ENCODE results near the gene DYRK1B. TPM values are rescaled to one million over a fixed set of nuclear protein-coding genes. Genes with fewer than 3 reads are reported as not detected.

The DYRK1B gene
- total and polyA plus RNA-seq, 7 donors: 6.6 to 11.4 (median 8.6) TPM

GRCh38 chr19:39870171-39870971 is 36.4 kb upstream of the DYRK1B start:
- Histone ChIP-seq H3K4me1 (no peaks in the 10 kb centered on the region), H3K27me3 (no peaks in the 10 kb centered on the region), H3K36me3 (no peaks in the 10 kb centered on the region), H3K4me3 (no peak overlapping the region), H3K9me3 (no peaks in the 10 kb centered on the region), H3K27ac (no peak overlapping the region)
- TF ChIP-seq CTCF (IDR thresholded peaks at IDR 0.05): no peak
- no peak for TF ChIP-seq POLR2A (IDR thresholded peaks at IDR 0.05)
- TF ChIP-seq EP300 (IDR thresholded peaks at IDR 0.05): no peak
- no peak for TF ChIP-seq POLR2AphosphoS5 (IDR thresholded peaks at IDR 0.05)
- no peak for DNase-seq
- WGBS, 2 donors: 38 to 59% methylated on average over 16 of the region's 16 CpGs
- intact Hi-C loops (cut with DNase I): no loop called here

- H3K4me3 ChIP-seq: no peak overlapping the region
- H3K4me1 ChIP-seq: no peaks in the 10 kb centered on the region
- intact Hi-C loops (cut with DNase I): no loop called here
- no peak overlapping the region for H3K27ac ChIP-seq
- DNase-seq: no peak
- no peaks in the 10 kb centered on the region for H3K27me3 ChIP-seq
- H3K36me3 ChIP-seq: no peaks in the 10 kb centered on the region
- TF ChIP-seq CTCF (IDR thresholded peaks at IDR 0.05) (no peak), POLR2AphosphoS5 (IDR thresholded peaks at IDR 0.05) (no peak), POLR2A (IDR thresholded peaks at IDR 0.05) (no peak), EP300 (IDR thresholded peaks at IDR 0.05) (no peak)
- 96% methylated on average over 6 of the region's 6 CpGs for WGBS, 2 donors
- H3K9me3 ChIP-seq: no peaks in the 10 kb centered on the region
Observed at GRCh38 chr19:39867952-39868351, 34.0 kb upstream of the DYRK1B start.

- no peak overlapping the region for H3K4me3 ChIP-seq
- H3K27ac ChIP-seq: no peak overlapping the region
- TF ChIP-seq POLR2A (IDR thresholded peaks at IDR 0.05) (no peak), POLR2AphosphoS5 (IDR thresholded peaks at IDR 0.05) (no peak), EP300 (IDR thresholded peaks at IDR 0.05) (no peak), CTCF (IDR thresholded peaks at IDR 0.05) (no peak)
- no peaks in the 10 kb centered on the region for H3K36me3 ChIP-seq
- intact Hi-C loops (cut with DNase I): no loop called here
- H3K27me3 ChIP-seq: no peaks in the 10 kb centered on the region
- H3K4me1 ChIP-seq: no peaks in the 10 kb centered on the region
- no peaks in the 10 kb centered on the region for H3K9me3 ChIP-seq
- 91 to 93% methylated on average over 2 of the region's 2 CpGs for WGBS, 2 donors
- no peak for DNase-seq
Observed at GRCh38 chr19:39867133-39867532, 33.2 kb upstream of the DYRK1B start.

- no peaks in the 10 kb centered on the region for H3K27me3 ChIP-seq
- H3K9me3 ChIP-seq: no peaks in the 10 kb centered on the region
- intact Hi-C loops (cut with DNase I): no loop called here
- H3K4me3 ChIP-seq: no peak overlapping the region
- no peak overlapping the region for H3K27ac ChIP-seq
- DNase-seq: no peak
- WGBS, 2 donors: 84 to 90% methylated on average over 5 of the region's 5 CpGs
- no peak for TF ChIP-seq POLR2AphosphoS5 (IDR thresholded peaks at IDR 0.05)
- no peak for TF ChIP-seq EP300 (IDR thresholded peaks at IDR 0.05)
- no peak for TF ChIP-seq POLR2A (IDR thresholded peaks at IDR 0.05)
- no peak for TF ChIP-seq CTCF (IDR thresholded peaks at IDR 0.05)
- H3K36me3 ChIP-seq: no peaks in the 10 kb centered on the region
- H3K4me1 ChIP-seq: no peaks in the 10 kb centered on the region
Observed at GRCh38 chr19:39865953-39866352, 32.0 kb upstream of the DYRK1B start.

GRCh38 chr19:39865186-39865585 is 31.2 kb upstream of the DYRK1B start:
- intact Hi-C loops (cut with DNase I): no loop called here
- H3K36me3 ChIP-seq: no peaks in the 10 kb centered on the region
- no peak for DNase-seq
- H3K9me3 ChIP-seq: no peaks in the 10 kb centered on the region
- TF ChIP-seq POLR2AphosphoS5 (IDR thresholded peaks at IDR 0.05) (no peak), EP300 (IDR thresholded peaks at IDR 0.05) (no peak), CTCF (IDR thresholded peaks at IDR 0.05) (no peak), POLR2A (IDR thresholded peaks at IDR 0.05) (no peak)
- no peaks in the 10 kb centered on the region for H3K27me3 ChIP-seq
- no peak overlapping the region for H3K27ac ChIP-seq
- no peaks in the 10 kb centered on the region for H3K4me1 ChIP-seq
- H3K4me3 ChIP-seq: no peak overlapping the region
- WGBS, 2 donors: 91 to 92% methylated on average over 2 of the region's 2 CpGs
